SK-N-MC (cell line): Measurements from ENCODE around the gene KRT36.

Experiments used
- EZH2 ChIP-seq: fragments of 200-600 bp; sonication (generic); IDR thresholded peaks from one replicate; pipeline ENCODE4 v1.6.1; 2017; ENCODE audit warnings: antibody characterized with exemption
- POLR2AphosphoS5 ChIP-seq: IDR thresholded peaks from 2 replicates; pipeline ENCODE4 v1.6.1; 2012; ENCODE audit warnings: mild to moderate bottlenecking, low read depth, low read length, borderline replicate concordance

DNA sequence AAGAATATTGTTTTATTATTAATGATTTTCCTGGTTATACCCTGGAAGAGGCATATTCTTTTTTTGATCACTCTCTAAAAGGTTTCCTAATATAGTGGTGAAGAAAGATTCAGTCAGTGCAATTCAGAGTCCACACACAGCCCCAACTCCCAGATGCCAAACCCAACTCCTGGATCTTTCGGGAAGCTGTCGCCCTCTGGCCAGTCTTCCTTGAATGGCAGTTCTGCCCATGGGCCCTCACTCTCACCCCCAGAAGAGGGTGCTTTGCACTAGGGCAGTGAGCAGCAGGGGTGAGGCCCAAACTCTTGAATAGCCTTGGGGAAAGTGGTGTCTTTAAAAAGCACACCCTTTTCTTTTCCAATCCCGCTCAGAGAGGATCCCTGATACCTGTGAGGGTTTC is 33.5 kb downstream of the KRT36 start:
- TF ChIP-seq POLR2AphosphoS5 (no peak), EZH2 (no peak)
